Kidney tubule cell (primary cell): ENCODE results near the gene OSBPL2.

Source experiments
- DNase-seq: peaks from one replicate; pipeline ENCODE4 v3.0.0-alpha.2; 2018; ENCODE audit warnings: low spot score

OSBPL2 gene

DNA sequence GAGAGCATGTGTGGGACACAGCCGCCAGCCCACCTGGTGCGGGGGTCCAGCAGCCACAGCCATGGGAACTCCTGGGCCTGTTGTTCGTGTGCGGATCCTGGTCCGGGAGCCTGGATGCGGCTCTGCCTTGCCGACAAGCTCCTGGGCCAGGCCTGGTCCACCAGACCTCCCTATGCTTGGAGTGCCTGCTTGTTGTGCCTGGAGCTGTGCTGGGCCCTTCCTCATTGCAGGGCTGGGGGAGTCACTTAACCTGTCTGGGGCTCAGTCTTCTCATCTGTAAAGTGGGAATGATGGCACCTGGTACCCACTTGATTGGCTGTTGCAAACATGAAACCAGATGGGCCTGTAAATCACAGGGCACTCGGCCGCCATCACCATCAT is 2.6 kb upstream of the OSBPL2 start:
- no peak for DNase-seq

DNA sequence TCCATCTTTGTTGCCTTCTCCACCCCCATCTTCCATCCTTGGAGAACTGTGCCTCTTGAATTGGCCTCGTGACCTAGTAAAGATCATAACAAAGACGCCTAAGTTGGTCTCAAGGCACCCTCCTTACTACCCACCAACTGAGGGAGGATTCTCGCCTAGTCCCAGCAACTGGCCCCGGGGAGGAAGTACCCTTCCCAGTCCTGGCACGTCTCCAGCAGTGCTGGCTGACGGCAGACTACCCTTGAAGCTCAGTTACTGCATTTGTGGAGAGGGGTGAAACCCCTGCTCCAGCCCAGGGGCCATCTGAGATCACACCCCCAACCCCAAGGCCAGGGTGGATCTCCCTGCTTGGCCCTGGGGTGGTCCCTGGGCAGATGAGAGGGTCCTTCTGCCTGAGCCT is 2.1 kb upstream of the OSBPL2 start:
- DNase-seq: no peak

DNA sequence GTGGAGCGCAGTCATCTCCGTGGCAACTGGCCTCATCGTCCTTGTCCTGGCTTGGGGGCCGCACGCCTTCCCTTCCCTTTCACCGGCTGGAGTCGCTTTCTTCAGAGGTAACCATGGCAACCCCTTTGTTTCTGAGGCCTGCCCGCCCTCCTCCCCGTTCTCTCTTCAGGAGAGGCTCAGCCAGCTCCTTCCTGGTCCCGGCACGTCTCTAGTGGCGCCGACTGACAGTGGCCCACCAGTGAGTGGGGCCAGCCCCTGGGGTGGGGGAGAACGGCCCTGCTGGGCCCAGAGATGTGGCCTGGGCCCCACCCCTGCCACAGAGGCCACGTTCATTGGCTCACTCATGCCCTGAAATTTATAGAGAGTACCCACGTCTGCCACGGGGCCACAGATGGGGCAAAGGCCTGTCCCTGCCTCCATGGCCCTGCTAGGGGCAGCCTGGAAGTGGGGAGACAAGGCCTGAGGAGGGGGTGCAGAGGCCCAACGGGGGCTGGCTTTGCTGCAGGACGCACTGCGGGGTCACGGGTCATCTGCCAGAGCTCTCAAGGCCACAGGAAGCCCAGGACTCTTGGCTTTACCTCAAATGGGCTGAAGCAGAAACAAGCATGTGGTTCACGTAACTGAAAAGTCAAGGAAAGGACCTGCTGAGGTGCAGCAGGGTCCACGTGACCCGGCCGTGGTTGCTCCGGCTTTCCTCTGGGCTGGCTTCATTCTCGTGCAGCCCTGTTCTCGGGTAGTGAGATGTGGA is 1.4 kb upstream of the OSBPL2 start:
- no peak for DNase-seq

GRCh38 chr20:62237514-62237800 is 864 bp upstream of the OSBPL2 start:
- DNase-seq: no peak

DNA sequence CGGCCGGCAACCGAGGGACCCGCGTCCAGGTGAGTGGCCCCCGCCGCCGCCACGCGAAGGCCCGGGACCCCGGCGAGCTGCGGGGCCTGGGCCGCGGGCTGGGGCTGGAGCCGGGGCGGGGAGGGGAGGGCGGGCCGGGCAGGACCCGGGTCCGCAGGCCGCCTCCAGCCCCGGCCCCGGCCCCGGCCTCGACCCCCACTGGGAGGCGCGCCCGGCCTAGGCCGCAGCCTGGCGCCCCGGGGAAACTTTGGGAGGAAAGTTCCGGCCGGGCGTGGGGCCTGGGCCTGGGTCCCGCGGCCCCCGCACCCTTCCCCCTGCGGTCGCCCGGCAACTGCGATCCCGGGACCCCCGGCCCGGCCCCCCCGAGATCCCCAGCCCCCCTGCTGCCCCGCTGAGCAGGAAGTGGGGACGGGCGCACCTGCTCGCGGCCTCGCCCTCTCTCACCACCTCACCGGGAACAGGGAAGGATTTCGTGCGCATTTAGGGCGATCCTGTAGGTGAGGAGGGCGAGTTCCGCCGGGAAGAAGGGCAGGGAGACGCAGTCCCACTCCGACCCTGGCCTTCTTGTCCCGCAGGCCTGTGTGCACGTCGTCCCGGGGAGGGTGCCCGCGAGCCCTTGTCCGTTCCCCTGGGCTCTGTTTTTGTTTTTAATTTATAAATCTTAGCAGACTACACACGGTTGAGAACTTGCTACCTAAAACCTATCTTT is 402 bp downstream of the OSBPL2 start:
- peak; percentile 58 for DNase-seq

GRCh38 chr20:62239278-62239879 is 1.1 kb downstream of the OSBPL2 start:
- DNase-seq: peak; percentile 32

- no peak for DNase-seq
These were observed 1.8 kb downstream of the OSBPL2 start for GRCh38 chr20:62240020-62240685.

DNA sequence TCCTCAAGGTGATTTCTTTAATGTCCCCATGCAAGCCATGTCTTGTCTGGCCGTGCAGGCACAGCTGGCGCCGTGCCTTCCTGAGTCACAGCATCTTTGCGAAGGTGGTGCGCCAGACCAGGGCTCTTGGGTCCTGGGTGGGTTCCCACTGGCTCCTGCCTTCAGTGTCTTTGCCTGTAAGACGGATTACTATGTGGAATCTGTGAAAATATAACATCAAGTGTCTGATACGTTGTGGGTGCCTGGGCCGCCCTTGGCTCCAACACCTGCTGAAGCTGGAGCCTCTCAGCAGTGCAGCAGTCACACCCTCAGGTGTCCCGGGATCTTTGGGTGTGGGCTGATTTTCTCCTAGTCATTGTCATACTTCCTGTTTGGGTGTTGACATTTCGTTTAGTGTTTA is 3.2 kb downstream of the OSBPL2 start:
- no peak for DNase-seq

- no peak for DNase-seq
These were observed 3.9 kb downstream of the OSBPL2 start for GRCh38 chr20:62242176-62242575.

GRCh38 chr20:62243106-62243505 is 4.8 kb downstream of the OSBPL2 start:
- no peak for DNase-seq

DNA sequence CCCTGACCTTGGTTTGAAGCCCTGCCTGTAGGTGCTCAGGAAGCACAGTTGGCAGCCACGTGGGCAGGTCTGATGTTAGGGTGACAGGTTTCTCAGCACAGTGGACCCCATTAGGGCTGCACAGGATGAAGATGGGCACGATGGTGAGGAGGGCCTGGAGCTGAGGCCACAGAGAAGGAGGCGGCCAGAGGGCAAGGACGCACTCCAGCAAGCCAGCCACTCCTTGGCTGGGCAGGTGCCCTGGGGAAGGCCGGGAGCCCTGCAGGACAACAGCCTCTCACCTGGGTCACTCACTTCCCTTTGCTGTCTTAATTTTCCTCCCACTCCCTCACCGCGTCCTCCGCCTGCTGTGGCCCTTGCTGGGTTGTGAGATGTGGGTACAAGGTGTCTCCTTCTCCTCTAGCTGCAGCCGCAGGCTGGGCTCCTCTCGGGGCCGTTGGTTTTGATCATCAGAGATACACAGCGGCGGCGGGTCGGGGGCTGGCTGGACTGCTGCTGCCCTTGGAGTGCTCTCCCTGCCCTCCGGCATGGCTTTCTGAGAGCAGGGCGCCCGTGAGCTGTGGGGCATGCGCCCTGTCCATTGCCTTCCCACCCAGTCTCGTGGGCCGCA is 5.7 kb downstream of the OSBPL2 start:
- no peak for DNase-seq

DNA sequence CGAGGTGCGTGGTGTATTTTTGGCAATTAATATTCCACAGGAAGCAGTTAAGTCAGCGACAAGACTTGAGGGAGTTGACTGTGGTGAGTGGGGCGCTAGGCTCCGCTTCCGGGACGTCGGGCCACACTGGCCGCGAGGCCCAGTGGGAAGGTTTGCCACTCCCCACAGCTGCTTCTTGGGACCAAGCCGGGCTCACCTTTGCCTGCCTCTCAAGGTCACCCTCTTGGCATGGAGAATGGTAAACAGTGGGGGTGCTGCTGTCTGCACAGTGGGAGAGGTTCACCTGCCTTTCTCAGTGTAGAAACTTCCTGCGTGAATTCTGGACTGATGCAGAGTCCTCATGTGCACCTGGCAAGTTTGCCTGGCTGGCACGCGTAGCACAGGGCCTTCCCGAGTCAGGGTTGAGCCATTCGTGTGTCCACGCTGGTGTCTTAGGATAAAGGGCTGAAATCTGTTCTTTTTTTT is 6.4 kb downstream of the OSBPL2 start:
- DNase-seq: no peak

DNA sequence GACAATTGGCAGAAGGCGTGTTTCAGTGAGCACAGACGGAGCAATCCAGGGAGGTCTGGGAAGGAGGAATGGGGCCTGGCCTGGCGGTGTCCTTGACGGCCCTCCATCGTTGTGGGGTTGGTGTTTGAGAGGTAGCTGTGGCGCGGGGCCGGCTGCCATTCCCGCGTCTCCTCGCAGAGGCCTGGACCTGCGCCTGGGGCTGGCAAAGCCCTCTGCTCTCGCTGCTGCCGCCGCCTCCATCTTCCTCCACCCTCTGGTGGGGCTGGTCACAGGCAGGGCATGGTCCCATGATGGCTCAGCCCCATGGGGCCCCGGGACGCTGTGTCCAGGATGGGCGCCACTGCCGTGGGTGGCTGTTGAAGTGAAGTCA is 7.6 kb downstream of the OSBPL2 start:
- no peak for DNase-seq

GRCh38 chr20:62246431-62246830 is 8.1 kb downstream of the OSBPL2 start:
- DNase-seq: no peak

- DNase-seq: no peak
These were observed 8.7 kb downstream of the OSBPL2 start for GRCh38 chr20:62246872-62247652.

- DNase-seq: no peak
These were observed 10.7 kb downstream of the OSBPL2 start for GRCh38 chr20:62248890-62249560.

- peak; percentile 75 for DNase-seq
These were observed 14.1 kb downstream of the OSBPL2 start for GRCh38 chr20:62252342-62252966.

- DNase-seq: no peak
These were observed 15.1 kb downstream of the OSBPL2 start for GRCh38 chr20:62253398-62253797.

DNA sequence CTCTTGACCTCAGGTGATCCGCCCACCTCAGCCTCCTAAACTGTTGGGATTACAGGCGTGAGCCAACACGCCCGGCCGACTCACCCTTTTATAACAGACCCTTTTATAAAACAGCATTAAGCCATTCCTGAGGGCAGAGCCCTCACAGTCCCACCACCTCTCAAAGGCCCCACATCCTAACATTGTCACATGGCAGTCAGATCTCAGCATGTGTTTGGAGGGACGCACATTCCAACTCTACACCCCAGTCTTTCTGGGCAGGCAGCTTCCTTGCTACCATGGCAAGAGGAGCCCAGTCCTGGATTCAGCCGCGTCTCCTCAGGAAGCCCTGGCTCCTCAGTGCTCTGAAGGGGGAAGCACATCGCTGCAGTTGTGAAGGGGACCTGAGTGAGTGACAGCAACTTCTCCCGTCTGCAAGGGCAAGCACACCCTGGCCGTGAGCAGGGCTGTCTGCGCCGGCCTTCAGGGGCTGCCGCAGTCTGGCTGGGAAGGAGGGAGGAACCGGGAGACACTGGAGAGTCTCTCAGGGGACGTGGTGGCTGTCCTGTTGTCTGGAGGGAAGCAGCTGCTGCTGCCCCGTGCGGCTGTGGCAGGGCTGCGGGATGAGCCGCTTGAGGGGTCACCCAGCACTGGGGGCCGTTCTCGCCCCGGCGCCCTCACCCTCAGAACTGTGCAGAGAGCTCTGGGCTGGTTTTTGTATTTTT is 15.9 kb downstream of the OSBPL2 start:
- no peak for DNase-seq

GRCh38 chr20:62255976-62256375 is 17.7 kb downstream of the OSBPL2 start:
- DNase-seq: no peak
